Karpas-422 (cell line): ENCODE data around the gene B3GAT1. TPM values are rescaled to one million over a fixed set of nuclear protein-coding genes. Genes with fewer than 3 reads are reported as not detected.

Experiments used
- DNase-seq: peaks from one replicate; pipeline ENCODE4 v3.0.0-alpha.2; 2015
- H2AFZ ChIP-seq: fragments of 200-600 bp; sonication (generic); 2 replicates; pipeline ENCODE4 v1.6.1; 2014; ENCODE audit warnings: antibody characterized with exemption, low read length, mixed read lengths
- H3K27ac ChIP-seq: fragments of 200-600 bp; sonication (generic); 2 replicates; pipeline ENCODE4 v1.5.1; 2014; ENCODE audit warnings: mild to moderate bottlenecking, low read length, moderate library complexity
- H3K27me3 ChIP-seq: fragments of 200-600 bp; sonication (generic); 2 replicates; pipeline ENCODE4 v1.6.1; 2014; ENCODE audit warnings: low read length, mixed read lengths
- H3K36me3 ChIP-seq: fragments of 200-600 bp; sonication (generic); 2 replicates; pipeline ENCODE4 v1.6.1; 2014; ENCODE audit warnings: low read length, mixed read lengths; ENCODE audit not compliant: insufficient read depth
- H3K4me1 ChIP-seq: fragments of 200-600 bp; sonication (generic); 2 replicates; pipeline ENCODE4 v1.6.1; 2014; ENCODE audit warnings: mild to moderate bottlenecking, low read length, mixed read lengths
- H3K4me2 ChIP-seq: fragments of 200-600 bp; sonication (generic); 2 replicates; pipeline ENCODE4 v1.6.1; 2014; ENCODE audit warnings: low read length, low read depth, mild to moderate bottlenecking; ENCODE audit not compliant: poor library complexity, severe bottlenecking
- H3K4me3 ChIP-seq: fragments of 200-600 bp; sonication (generic); 2 replicates; pipeline ENCODE4 v1.5.1; 2014; ENCODE audit warnings: mild to moderate bottlenecking, antibody characterized with exemption, low read length, mixed read lengths
- H3K79me2 ChIP-seq: fragments of 200-600 bp; sonication (generic); 2 replicates; pipeline ENCODE4 v1.6.1; 2014; ENCODE audit warnings: mild to moderate bottlenecking, low read length, mixed read lengths
- H3K9ac ChIP-seq: fragments of 200-600 bp; sonication (generic); 2 replicates; pipeline ENCODE4 v1.6.0; 2014; ENCODE audit warnings: low read length
- H3K9me2 ChIP-seq: fragments of 200-600 bp; sonication (generic), shearing (Covaris generic); replicated peaks from 2 replicates; pipeline ENCODE4 v1.6.0; 2014; ENCODE audit warnings: mild to moderate bottlenecking, low read length, moderate library complexity; ENCODE audit not compliant: insufficient read depth
- H3K9me3 ChIP-seq: fragments of 300-700, 200-600 bp; sonication (generic); 2 replicates; pipeline ENCODE4 v1.6.1; 2014; ENCODE audit warnings: low read length, mixed read lengths
- H4K20me1 ChIP-seq: fragments of 200-600 bp; sonication (generic); 2 replicates; pipeline ENCODE4 v1.6.1; 2014; ENCODE audit warnings: mild to moderate bottlenecking, antibody characterized with exemption, low read length, low read depth; ENCODE audit not compliant: insufficient read depth
- total RNA-seq: library from RNA; depleted of rRNA; stranded (reverse); fragments of >200 nt; shearing (Covaris generic); gene quantifications from 2 replicates; pipeline ENCODE4 v1.2.3, GENCODE V29; 2014; ENCODE audit warnings: low replicate concordance

B3GAT1 gene
- total RNA-seq, 1 experiment from 2014 or later = not detected

DNA sequence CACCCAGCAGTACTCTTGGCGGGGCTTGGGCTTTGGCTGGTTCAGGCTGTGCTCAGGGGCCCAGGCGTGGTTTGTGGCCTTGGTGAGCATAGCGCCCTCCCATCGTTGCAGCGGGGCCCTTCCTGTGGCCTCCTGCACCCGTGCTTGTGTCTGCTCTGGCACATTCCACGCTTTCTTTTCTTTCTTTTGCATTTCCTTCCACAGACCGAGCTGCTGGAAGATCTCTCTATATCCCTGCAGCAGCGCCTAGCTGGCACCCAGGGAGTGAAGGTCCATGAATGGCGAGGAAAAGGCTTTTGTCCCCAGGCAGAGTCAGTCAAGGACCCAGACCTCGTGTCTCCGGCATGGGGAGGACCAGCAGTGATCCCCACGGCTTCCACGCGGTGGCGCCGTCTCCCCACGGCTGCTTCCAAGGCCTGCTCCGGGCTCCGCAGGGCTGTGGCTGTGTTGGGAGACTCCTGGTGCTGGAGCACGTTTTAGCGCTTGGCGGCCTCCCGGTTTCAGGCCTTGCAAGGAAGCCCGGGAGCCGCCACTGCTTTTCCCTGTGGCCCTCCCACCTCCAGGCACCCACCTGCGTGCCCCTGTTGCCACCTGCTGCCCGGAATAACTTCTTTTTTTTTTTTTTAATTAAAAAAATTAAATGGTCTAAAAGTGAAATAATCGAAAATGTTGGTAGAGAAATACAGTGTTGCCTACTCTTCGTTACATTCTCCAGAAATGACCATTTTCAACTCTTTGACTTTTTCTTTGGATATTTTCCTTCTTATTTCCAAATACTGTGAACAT lies 51.8 kb downstream of the B3GAT1 start:
- DNase-seq = peak; percentile 75
- Histone ChIP-seq H3K9ac (no peak overlapping the region), H3K4me1 (no peaks in the 10 kb centered on the region), H3K36me3 (no peaks in the 10 kb centered on the region), H3K27ac (no peak overlapping the region), H3K9me2 (no peaks in the 10 kb centered on the region), H3K4me2 (no peak overlapping the region), H2AFZ (no peak overlapping the region), H3K4me3 (no peak overlapping the region), H3K9me3 (no peaks in the 10 kb centered on the region), H3K79me2 (no peaks in the 10 kb centered on the region), H3K27me3 (no peaks in the 10 kb centered on the region), H4K20me1 (no peaks in the 10 kb centered on the region)

DNA sequence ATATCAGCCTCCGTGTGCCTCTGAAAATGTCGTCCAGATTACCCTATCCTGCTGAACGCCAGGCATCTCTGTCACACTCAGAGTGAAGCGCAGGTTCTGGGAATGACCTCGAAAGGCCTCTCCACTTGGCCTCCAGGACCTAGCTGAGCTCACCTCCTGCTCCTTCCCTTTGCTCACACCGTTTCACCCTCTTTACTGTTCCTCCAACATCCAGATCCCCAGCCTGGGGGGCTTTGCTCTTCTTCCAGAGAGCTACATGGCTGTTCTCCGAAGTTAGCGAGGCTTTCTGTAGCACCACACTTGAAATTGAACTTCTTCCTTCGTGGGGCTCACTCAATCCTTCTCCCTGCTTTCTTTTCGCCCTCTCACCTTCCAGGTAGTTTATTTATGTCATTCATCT lies 52.4 kb downstream of the B3GAT1 start:
- Histone ChIP-seq H3K4me1 (no peaks in the 10 kb centered on the region), H3K27me3 (no peaks in the 10 kb centered on the region), H3K9me2 (no peaks in the 10 kb centered on the region), H2AFZ (no peak overlapping the region), H3K36me3 (no peaks in the 10 kb centered on the region), H3K79me2 (no peaks in the 10 kb centered on the region), H3K27ac (no peak overlapping the region), H3K4me2 (no peak overlapping the region), H3K9me3 (no peaks in the 10 kb centered on the region), H3K4me3 (no peak overlapping the region), H4K20me1 (no peaks in the 10 kb centered on the region), H3K9ac (no peak overlapping the region)
- no peak for DNase-seq

DNA sequence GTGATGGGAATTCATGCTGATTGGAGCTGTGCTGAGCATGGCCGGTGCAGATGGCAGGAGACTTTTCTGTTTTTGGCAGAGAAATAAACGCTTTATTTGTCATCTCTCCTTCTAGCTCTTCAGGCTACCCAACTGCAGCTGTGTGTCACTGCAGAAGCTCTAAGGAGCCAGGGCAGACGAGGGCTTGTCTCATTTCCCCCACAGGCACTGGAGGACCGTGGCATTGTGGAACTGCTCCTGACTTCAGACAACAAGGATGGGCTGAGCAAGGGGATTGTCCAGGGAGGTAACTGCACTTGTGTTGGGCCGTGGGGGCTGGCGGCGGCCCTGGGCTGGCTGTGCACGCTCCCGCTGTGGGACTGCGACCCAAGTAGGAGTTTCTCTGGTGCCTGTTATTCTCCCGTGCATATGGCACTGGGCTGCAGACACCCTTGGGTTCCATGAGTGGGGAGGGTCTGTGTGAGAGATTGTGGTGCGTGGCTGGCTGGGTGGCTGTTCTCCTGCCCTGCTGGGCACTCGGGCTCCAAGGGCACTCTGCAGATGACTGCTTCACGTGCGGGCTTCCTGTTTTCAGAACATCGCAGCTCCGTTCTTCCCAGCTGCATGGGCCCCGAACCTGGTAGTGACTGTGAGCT lies 53.1 kb downstream of the B3GAT1 start:
- DNase-seq = no peak
- no peaks in the 10 kb centered on the region for H3K36me3 ChIP-seq
- no peaks in the 10 kb centered on the region for H3K27me3 ChIP-seq
- H3K79me2 ChIP-seq = no peaks in the 10 kb centered on the region
- no peak overlapping the region for H3K4me2 ChIP-seq
- H3K9me2 ChIP-seq = no peaks in the 10 kb centered on the region
- H3K9ac ChIP-seq = no peak overlapping the region
- no peaks in the 10 kb centered on the region for H3K4me1 ChIP-seq
- no peaks in the 10 kb centered on the region for H3K9me3 ChIP-seq
- no peak overlapping the region for H3K4me3 ChIP-seq
- no peaks in the 10 kb centered on the region for H4K20me1 ChIP-seq
- no peak overlapping the region for H3K27ac ChIP-seq
- H2AFZ ChIP-seq = no peak overlapping the region

DNA sequence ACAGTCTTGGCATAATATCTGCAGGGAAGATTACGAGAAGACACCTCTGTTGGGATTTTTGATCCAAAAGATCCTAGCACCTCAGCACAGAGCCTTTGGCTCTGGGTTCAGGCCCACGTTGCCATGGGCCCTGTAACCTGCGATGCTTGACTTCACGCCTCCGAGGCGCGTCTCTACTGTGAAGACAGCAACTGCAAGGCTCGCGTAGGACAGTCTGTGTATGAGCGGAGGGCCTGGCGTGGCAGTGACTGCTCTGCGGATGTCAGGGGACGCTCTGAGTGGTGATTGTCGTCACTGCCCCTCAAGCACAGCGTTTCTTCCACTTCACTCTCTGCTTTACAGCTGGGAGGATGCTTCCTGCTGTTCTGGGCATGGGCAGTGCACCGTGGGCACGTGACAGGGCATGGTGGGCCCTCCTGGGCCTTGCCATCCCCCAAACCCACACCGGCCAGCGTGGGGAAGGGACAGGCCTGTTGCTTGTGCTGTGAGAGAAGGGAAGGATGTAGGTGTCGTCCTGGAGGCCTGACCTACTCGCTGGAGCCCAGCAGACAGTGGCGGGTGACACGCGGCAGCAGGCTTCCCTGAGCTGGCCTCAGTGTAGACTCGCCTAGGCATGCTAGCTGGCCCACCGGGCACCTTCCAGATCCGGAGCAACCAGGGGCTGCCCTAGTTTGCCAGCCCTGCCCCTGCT lies 53.7 kb downstream of the B3GAT1 start:
- Histone ChIP-seq H3K79me2 (no peaks in the 10 kb centered on the region), H3K4me2 (no peak overlapping the region), H3K9me3 (no peaks in the 10 kb centered on the region), H3K4me3 (no peak overlapping the region), H3K27ac (no peak overlapping the region), H4K20me1 (no peaks in the 10 kb centered on the region), H3K27me3 (no peaks in the 10 kb centered on the region), H3K9me2 (no peaks in the 10 kb centered on the region), H3K4me1 (no peaks in the 10 kb centered on the region), H2AFZ (no peak overlapping the region), H3K36me3 (no peaks in the 10 kb centered on the region), H3K9ac (no peak overlapping the region)
- no peak for DNase-seq

DNA sequence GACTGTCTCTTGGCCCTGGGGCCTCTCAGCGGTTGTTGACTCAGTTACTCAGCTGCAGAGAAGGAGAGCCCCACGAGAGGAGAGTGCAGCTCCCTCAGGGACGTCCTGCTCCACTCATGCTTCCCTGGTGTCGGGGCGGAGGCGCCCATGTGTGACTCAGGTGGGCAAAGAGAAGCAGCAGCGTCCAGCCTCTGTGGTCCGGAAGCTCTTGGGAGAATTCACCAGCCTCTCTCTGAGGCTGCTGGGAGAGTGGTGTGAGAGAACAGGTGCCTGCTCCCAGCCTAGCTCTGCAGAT lies 54.5 kb downstream of the B3GAT1 start:
- Histone ChIP-seq H4K20me1 (no peaks in the 10 kb centered on the region), H3K9me3 (no peaks in the 10 kb centered on the region), H3K4me3 (no peak overlapping the region), H3K4me2 (no peak overlapping the region), H3K27me3 (no peaks in the 10 kb centered on the region), H3K27ac (no peak overlapping the region), H3K79me2 (no peaks in the 10 kb centered on the region), H3K36me3 (no peaks in the 10 kb centered on the region), H3K4me1 (no peaks in the 10 kb centered on the region), H3K9me2 (no peaks in the 10 kb centered on the region), H3K9ac (no peak overlapping the region), H2AFZ (no peak overlapping the region)
- no peak for DNase-seq

DNA sequence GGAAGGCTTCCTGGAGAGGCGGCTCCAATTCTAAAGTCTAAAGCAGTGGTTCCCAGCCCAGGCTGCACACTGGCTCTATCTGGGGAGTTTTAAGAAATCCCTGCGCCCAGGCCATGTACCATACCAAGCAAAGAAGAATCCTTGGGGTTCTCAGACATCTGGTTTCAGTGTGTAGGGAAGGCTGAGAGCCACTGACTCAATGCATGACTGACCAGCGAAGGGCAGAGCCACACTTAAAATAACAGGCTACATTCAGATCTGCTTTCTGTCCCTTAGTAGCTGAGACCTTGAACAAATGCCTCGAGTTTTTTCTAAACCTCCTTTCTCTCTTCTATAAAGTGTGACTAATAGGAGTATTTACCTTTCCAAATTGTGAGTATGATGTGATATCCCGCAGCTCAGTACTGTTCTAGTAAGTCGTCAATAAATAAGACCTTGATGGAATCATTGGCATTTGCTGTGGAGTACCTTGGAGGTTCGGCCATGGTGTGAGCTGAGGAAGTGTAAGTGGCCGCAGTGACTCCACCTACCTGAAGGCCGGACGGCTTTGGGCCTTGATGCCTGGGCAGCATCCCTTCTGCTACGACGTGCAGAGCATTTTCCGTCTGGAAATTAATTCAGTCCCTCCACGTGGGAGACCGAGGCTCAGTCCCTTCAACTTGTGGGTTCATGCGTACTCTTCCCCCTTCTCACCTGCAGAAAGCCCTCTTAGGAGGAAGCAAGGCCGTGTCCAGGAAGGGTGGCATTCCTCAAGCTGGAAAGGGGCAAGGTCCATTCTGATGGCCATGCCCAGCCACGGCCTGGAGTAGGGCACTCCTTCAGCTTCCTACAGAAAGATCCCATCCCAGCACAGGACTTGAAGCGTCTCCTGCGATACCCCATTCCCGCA lies 55.1 kb downstream of the B3GAT1 start:
- no peaks in the 10 kb centered on the region for H3K36me3 ChIP-seq
- H3K79me2 ChIP-seq = no peaks in the 10 kb centered on the region
- no peak overlapping the region for H3K9ac ChIP-seq
- H3K27me3 ChIP-seq = no peaks in the 10 kb centered on the region
- no peaks in the 10 kb centered on the region for H3K9me2 ChIP-seq
- no peak overlapping the region for H3K4me2 ChIP-seq
- no peaks in the 10 kb centered on the region for H4K20me1 ChIP-seq
- no peaks in the 10 kb centered on the region for H3K4me1 ChIP-seq
- H2AFZ ChIP-seq = no peak overlapping the region
- no peak for DNase-seq
- no peak overlapping the region for H3K4me3 ChIP-seq
- no peaks in the 10 kb centered on the region for H3K9me3 ChIP-seq
- no peak overlapping the region for H3K27ac ChIP-seq

DNA sequence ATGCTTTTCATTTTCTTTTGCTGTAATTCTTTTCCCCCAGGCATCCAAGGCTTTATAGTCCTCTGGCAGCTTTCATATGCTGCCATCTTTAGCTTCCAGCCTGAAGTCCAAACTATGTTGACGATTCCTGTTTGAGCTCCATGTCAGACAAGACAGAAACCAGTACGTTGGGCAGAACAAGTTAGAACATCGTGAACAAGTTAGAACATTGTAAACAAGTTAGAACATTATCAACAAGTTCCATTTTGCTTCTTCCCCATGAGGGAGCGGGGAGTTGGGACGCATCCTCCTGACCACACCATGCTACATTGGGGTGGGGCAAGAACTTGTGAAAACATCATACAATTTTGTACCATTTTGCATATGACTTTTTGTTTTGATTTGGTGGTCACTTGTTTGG lies 56.4 kb downstream of the B3GAT1 start:
- Histone ChIP-seq H3K9me2 (no peaks in the 10 kb centered on the region), H3K9me3 (no peaks in the 10 kb centered on the region), H3K4me3 (no peak overlapping the region), H3K27ac (no peak overlapping the region), H3K79me2 (no peaks in the 10 kb centered on the region), H3K36me3 (no peaks in the 10 kb centered on the region), H2AFZ (no peak overlapping the region), H3K27me3 (no peaks in the 10 kb centered on the region), H3K4me1 (no peaks in the 10 kb centered on the region), H3K4me2 (no peak overlapping the region), H3K9ac (no peak overlapping the region), H4K20me1 (no peaks in the 10 kb centered on the region)
- no peak for DNase-seq

DNA sequence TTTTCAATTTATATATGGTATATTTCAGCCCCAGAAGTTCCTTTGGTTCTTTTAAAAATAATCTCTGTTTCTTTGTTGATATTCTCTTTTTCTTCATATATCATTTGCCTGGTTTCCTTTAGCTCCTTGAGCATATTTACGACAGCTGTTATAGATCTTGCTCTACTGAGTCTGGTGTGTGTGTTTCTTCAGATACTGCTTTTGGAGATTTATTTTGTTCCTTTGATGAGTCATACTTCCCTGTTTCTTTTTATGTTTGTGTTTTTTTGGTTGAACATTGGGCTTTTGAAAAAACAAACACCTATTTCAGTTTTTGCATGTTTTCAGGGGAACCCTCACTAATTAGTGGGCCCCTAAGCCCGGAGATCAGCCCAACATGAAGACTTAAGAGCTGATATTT lies 56.9 kb downstream of the B3GAT1 start:
- no peaks in the 10 kb centered on the region for H3K4me1 ChIP-seq
- H3K27me3 ChIP-seq = no peaks in the 10 kb centered on the region
- no peak overlapping the region for H3K9ac ChIP-seq
- no peak overlapping the region for H3K4me3 ChIP-seq
- H3K27ac ChIP-seq = no peak overlapping the region
- no peaks in the 10 kb centered on the region for H3K79me2 ChIP-seq
- no peaks in the 10 kb centered on the region for H3K36me3 ChIP-seq
- no peaks in the 10 kb centered on the region for H3K9me2 ChIP-seq
- H3K9me3 ChIP-seq = no peaks in the 10 kb centered on the region
- no peak overlapping the region for H2AFZ ChIP-seq
- no peak overlapping the region for H3K4me2 ChIP-seq
- no peak for DNase-seq
- no peaks in the 10 kb centered on the region for H4K20me1 ChIP-seq
